GM12892 (cell line): ENCODE measurements around the gene KLHDC10.

Experiments used
- POLR2A ChIP-seq: IDR thresholded peaks from 2 replicates; pipeline ENCODE4 v1.6.1; 2011; ENCODE audit warnings: low read depth, low read length, control low read depth
- POLR2AphosphoS5 ChIP-seq: IDR thresholded peaks from 2 replicates; pipeline ENCODE4 v1.6.1; 2011; ENCODE audit warnings: low read depth, low read length, control low read depth
- TAF1 ChIP-seq: IDR thresholded peaks from 2 replicates; pipeline ENCODE4 v1.6.1; 2011; ENCODE audit warnings: low read depth, mild to moderate bottlenecking, control low read depth, low read length, borderline replicate concordance

- no peak for TF ChIP-seq POLR2A
- no peak for TF ChIP-seq TAF1
- TF ChIP-seq POLR2AphosphoS5, result no peak
These were observed 48.0 kb downstream of the KLHDC10 start for GRCh38 chr7:130118294-130118693.
